ENCODE data around the gene PRKCB.

The PRKCB gene

GRCh38 chr16:23803591-23804123 lies 32.1 kb upstream of the PRKCB start:
- Histone ChIP-seq H3K4me3 (ENCODE audit: insufficient read depth, low read length, poor library complexity, severe bottlenecking) (no peak overlapping the region), H4K20me1 (ENCODE audit: low read depth, low read length) (no peaks in the 10 kb centered on the region), H3K9me3 (ENCODE audit: insufficient read depth, low read length) (no peaks in the 10 kb centered on the region), H3K9ac (ENCODE audit: low read length) (no peak overlapping the region), H2AFZ (ENCODE audit: low read depth, low read length, severe bottlenecking) (no peak overlapping the region), H3F3A (ENCODE audit: insufficient read depth) (no peaks in the 10 kb centered on the region), H3K36me3 (ENCODE audit: low read length) (no peaks in the 10 kb centered on the region), H3K4me2 (ENCODE audit: low read depth, low read length, poor library complexity, severe bottlenecking) (no peak overlapping the region), H3K27me3 (ENCODE audit: low read length) (no peaks in the 10 kb centered on the region), H3K27ac (ENCODE audit: low read depth, low read length) (no peak overlapping the region), H3K79me2 (ENCODE audit: insufficient read depth, low read length) (no peaks in the 10 kb centered on the region), H3K9me2 (replicated peaks; ENCODE audit: insufficient read depth, low read length) (no peaks in the 10 kb centered on the region)
- TF ChIP-seq EZH2phosphoT487 (conservative IDR thresholded peaks at IDR 0.05; ENCODE audit: low read length) (no peak), CTCF (IDR thresholded peaks at IDR 0.05; ENCODE audit: insufficient read depth, low read length, poor library complexity, severe bottlenecking) (peak; percentile 61)

GRCh38 chr16:23807028-23807427 lies 28.8 kb upstream of the PRKCB start:
- H3K27me3 ChIP-seq (ENCODE audit: low read length): no peaks in the 10 kb centered on the region
- no peak overlapping the region for H3K9ac ChIP-seq (ENCODE audit: low read length)
- no peak overlapping the region for H3K4me2 ChIP-seq (ENCODE audit: low read depth, low read length, poor library complexity, severe bottlenecking)
- H3K9me2 ChIP-seq (replicated peaks; ENCODE audit: insufficient read depth, low read length): no peaks in the 10 kb centered on the region
- H3K9me3 ChIP-seq (ENCODE audit: insufficient read depth, low read length): no peaks in the 10 kb centered on the region
- no peaks in the 10 kb centered on the region for H3K36me3 ChIP-seq (ENCODE audit: low read length)
- H3F3A ChIP-seq (ENCODE audit: insufficient read depth): no peaks in the 10 kb centered on the region
- TF ChIP-seq CTCF (IDR thresholded peaks at IDR 0.05; ENCODE audit: insufficient read depth, low read length, poor library complexity, severe bottlenecking): no peak
- TF ChIP-seq EZH2phosphoT487 (conservative IDR thresholded peaks at IDR 0.05; ENCODE audit: low read length): no peak
- no peak overlapping the region for H2AFZ ChIP-seq (ENCODE audit: low read depth, low read length, severe bottlenecking)
- no peak overlapping the region for H3K27ac ChIP-seq (ENCODE audit: low read depth, low read length)
- H3K4me3 ChIP-seq (ENCODE audit: insufficient read depth, low read length, poor library complexity, severe bottlenecking): no peak overlapping the region
- no peaks in the 10 kb centered on the region for H4K20me1 ChIP-seq (ENCODE audit: low read depth, low read length)
- H3K79me2 ChIP-seq (ENCODE audit: insufficient read depth, low read length): no peaks in the 10 kb centered on the region

GRCh38 chr16:23821467-23821866 lies 14.3 kb upstream of the PRKCB start:
- Histone ChIP-seq H3K27ac (ENCODE audit: low read depth, low read length) (no peak overlapping the region), H3K4me2 (ENCODE audit: low read depth, low read length, poor library complexity, severe bottlenecking) (no peak overlapping the region), H3K4me3 (ENCODE audit: insufficient read depth, low read length, poor library complexity, severe bottlenecking) (no peak overlapping the region), H3K9me2 (replicated peaks; ENCODE audit: insufficient read depth, low read length) (no peaks in the 10 kb centered on the region), H3K79me2 (ENCODE audit: insufficient read depth, low read length) (no peaks in the 10 kb centered on the region), H2AFZ (ENCODE audit: low read depth, low read length, severe bottlenecking) (no peak overlapping the region), H3K27me3 (ENCODE audit: low read length) (0 out of 2 replicates have a peak, but pooled peaks cover 3% of the 10 kb centered on the region), H3K36me3 (ENCODE audit: low read length) (no peaks in the 10 kb centered on the region), H3K9ac (ENCODE audit: low read length) (no peak overlapping the region), H3F3A (ENCODE audit: insufficient read depth) (no peaks in the 10 kb centered on the region), H4K20me1 (ENCODE audit: low read depth, low read length) (no peaks in the 10 kb centered on the region), H3K9me3 (ENCODE audit: insufficient read depth, low read length) (no peaks in the 10 kb centered on the region)
- TF ChIP-seq EZH2phosphoT487 (conservative IDR thresholded peaks at IDR 0.05; ENCODE audit: low read length) (no peak), CTCF (IDR thresholded peaks at IDR 0.05; ENCODE audit: insufficient read depth, low read length, poor library complexity, severe bottlenecking) (no peak)

Measured in SU-DHL-6 (cell line).